HuH-7.5 (cell line): ENCODE data around the gene LCTL.
"Not testable (repeated sequence)": the region's sequence is repeated elsewhere in the genome, so short reads cannot be mapped to it uniquely, and the experiment has no call there.

Source experiments
- DNase-seq: peaks from one replicate; pipeline ENCODE4 v3.0.0; 2011; ENCODE audit warnings: low spot score

Gene LCTL

GRCh38 chr15:66592505-66593218, 26.9 kb upstream of the LCTL start:
- peak; percentile 56 for DNase-seq

DNA sequence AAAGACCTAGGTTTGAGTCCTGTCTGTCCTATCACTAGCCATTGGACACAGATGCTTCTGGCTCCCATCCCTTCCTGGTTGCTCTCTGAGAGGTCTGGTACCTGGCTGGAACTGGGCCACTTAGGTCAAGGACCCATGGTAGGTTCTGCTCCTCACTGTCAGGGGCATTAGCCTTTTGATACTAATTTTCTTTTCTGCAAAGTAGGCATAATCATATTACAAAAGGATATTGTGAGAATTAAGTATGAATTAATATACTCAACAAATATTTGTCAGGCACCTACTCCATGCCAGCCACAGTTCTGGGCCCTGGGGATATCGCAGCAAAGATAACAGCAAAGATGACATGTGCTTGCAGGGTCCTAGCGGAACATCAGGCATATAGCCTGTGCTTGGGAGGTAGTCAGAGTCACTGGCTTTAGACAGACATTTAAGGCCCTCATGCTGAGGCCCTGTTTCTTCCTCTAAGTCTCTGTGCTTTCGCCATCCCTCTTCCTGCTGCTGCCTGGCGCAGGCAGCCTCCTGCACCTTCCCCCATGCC, 25.6 kb upstream of the LCTL start:
- no peak for DNase-seq

GRCh38 chr15:66590435-66590834, 24.6 kb upstream of the LCTL start:
- no peak for DNase-seq

DNA sequence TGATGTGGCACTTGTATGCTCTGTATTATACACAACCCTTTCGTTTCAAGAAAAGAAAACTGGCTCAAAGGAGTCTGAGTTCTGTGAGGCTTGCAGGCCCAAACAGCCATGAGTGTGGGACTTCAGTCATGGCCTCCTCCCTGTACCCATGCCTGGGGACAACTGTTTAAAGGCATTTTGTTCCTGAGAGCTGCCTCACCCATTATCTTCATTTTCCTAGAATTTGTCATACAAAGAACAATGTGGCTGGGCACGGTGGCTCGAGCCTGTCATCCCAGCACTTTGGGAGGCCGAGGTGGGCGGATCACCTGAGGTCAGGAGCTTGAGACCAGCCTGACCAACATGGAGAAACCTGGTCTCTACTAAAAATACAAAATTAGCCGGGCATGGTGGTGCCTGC, 23.6 kb upstream of the LCTL start:
- DNase-seq = not testable (repeated sequence)

DNA sequence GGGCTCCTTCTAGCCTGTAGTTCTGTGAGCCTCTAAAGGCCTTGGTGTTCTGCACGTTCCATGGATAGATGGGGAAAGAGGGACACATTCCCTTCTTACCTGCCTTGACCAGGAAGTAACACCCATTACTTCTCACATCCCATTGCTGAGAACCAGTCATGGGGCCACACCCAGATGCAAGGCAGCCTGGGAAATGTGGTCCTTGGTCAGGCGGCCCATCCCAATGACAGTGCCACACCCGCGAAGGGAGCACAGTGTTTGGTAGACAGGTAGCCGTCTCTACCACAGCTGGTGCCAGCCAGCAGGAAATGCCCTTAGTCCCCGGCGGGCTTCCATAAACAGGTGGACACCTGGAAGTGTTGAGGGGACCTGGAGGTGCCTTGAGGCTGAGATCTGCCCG, 23.2 kb upstream of the LCTL start:
- no peak for DNase-seq

DNA sequence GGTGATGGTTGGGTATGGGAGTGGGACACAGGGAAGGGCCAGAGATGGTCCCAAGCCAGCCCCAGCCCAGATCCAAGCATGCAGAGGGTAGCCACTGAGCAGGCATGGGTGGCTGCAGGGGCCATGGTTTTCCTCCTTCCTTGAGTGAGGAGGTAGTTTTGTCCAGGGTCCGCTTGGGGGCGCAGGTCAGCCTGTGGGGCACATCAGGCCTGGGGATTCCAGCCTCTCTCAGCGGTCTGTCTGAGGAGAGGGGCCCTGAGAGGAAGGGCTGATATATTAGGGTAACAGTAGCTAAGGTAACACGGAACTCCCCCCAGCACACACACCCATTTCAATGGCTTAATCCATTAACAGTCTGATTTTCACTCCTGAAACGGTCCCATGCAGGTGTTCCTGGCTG, 22.7 kb upstream of the LCTL start:
- no peak for DNase-seq

DNA sequence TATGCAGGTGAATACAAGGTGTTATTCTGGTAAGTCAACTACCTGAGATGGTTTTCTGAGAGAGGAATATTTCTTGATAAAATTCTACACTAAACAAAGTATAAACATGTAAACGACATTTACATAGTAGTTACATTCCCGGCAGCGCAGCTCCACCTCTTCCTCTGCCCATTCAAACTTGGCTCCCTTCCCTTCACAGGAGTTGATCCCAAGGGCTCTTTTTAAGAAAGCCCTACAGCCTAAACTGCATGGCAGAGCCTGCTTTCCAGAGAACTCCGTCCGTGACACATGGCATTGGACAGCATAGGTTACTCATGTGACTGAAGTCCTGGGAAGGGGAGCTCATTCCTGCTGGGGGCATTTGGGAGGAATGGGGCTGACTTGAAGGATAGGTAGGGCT, 22.0 kb upstream of the LCTL start:
- no peak for DNase-seq

- DNase-seq = no peak
Observed at GRCh38 chr15:66587020-66587419, 21.2 kb upstream of the LCTL start.

DNA sequence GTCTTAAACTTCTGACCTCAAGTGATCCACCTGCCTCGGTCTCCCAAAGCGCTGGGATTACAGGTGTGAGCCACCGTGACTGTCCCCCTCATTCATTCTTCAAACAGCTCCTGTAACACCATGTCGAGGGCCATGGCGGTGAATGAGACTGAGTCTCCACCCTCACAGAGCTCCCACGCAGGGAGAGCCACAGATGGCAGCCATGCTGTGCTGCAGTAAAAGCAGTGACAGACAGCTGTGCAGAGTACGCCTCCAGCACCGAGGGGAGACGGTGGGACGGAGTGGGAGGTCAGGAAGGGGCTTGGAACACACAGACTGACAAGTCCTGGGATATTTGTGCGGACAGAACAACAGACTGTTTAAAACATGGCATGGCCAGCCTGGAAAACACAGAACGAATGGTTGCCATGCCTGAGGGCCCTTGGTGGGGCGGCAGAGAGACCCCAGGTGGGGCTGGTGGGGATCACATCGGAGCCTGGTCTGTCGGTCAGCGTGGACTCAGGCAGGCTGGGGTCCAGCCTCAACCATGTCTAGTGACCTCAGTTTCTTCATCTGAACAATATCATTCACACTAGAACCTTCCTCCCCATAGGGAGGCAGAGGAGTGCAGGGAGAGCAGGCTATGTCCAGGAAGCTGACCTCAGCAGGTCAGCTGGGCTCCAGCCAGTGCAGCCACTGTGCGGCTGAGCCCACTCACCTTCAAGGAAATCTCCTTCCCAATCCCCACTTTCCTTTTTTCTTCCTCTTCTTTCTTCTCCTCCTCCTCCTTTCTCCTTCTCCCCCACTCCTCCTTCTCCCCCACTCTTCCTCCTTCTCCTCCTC, 20.6 kb upstream of the LCTL start:
- DNase-seq = no peak

DNA sequence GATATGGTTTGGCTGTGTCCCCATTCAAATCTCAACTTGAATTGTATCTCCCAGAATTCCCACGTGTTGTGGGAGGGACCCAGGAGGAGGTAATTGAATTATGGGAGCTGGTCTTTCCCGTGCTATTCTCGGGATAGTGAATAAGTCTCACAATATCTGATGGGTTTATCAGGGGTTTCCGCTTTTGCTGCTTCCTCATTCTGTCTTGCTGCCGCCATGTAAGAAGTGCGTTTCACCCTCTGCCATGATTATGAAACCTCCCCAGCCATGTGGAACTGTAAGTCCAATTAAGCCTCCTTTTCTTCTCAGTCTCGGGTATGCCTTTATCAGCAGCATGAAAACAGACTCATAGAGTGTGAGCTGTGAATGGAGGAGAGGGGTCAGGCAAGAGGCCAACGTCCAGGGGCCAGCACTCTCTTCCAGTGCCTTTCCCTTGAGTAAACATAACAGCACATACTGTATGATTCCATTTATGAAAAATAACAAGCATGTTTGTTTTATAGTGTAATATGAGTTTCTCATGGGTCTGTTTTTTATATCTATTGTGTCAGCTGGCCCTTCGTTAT, 16.3 kb upstream of the LCTL start:
- DNase-seq = no peak

DNA sequence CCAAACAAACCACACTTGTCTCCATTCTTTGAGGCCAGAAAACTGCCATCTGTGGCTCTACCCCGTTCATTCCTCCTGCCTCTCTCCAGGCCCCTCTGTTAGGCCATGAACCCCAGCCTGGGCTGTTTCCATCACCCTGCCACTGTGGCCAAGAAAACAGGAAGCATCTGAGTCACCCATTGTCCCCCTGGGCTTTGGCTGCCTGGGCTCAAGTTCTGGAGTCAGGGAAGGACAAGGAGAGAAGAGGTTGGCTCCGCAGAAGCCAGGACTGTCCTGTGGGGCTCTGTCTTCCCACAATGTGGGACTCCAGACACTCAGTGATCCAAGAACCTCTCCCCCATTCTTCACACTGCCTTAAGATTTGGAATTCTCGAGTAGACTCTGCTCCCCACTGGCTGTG, 14.8 kb upstream of the LCTL start:
- no peak for DNase-seq

DNA sequence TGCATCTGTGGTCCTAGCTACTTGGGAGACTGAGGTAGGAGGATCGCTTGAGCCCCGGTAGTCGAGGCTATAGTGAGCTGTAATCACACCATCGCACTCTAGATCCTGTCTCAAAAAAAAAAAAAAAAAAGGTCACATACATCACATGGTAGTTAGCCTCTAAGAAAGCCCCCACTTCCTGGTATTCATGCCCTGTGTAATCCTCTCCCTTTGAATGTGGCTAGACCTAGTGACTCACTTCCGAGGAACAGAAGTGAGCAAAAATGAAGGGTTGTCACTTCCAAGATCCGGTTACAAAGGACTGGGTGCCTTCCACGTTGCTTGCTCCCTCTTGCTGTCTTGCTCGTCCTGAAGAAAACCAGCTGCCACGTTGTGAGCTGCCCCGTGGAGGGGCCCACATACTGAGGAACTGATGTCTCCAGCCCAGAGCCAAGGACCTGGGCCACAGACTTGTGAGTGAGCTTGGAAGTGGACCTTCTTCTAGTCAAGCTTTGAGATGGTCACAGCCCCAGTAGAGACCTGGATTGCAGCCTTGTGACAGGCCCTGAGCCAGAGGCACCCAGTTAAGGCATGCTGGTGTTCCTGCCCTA, 12.6 kb upstream of the LCTL start:
- DNase-seq = no peak

GRCh38 chr15:66574596-66574950, 8.8 kb upstream of the LCTL start:
- no peak for DNase-seq

DNA sequence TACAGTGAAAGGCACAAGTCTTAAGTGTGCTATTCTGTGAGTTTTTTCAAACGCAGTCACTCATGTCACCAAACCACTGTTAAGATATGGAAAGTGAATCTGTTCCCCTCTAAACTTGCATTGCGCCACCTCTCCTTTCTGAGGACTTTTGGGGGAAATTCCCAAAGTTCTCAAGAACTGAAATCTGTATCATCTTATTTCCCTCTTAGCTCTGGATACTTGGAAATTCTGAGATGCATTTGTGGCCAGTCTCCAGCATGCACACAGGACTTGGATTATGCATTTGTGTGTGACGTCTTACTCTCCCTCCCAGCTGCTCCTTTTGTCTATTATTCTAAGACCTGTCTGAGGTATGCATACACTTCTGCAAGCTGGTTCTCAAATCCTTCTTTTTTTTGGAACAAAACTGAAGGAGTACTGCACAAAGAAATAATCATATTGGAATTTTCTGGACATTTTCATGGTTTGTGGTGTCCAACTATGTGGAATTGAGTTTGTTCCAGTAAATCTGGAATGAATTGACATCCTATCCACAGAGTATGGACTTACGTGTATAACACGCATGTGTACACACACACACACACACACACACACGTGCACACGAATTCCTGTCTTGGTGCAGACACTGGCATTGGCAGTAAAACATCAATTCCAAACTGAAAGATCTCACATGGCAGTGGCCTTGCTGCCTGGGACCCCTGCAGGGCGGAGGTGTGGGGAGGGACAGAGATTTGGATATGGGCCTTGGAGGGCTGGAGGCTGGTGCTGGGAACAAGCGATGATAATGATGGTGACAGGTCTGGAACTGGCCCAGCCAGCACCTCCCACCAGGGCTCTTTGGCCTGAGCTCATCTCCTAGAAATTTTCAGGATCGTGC, 8.2 kb upstream of the LCTL start:
- no peak for DNase-seq

DNA sequence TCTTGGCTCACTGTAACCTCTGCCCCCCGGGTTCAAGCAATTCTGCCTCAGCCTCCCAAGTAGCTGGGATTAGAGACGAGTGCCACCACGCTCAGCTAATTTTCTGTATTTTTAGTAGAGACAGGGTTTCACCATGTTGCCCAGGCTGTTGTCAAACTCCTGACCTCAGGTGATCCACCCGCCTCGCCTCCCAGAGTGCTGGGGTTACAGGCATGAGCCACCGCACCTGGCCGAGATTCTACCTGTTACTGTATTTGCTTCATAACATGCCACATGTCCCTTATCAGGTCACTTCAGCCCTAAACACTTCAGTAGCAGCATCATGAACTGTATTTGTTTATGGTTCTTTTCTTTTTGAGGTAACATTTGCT, 7.5 kb upstream of the LCTL start:
- DNase-seq = no peak

GRCh38 chr15:66572146-66572545, 6.3 kb upstream of the LCTL start:
- no peak for DNase-seq

DNA sequence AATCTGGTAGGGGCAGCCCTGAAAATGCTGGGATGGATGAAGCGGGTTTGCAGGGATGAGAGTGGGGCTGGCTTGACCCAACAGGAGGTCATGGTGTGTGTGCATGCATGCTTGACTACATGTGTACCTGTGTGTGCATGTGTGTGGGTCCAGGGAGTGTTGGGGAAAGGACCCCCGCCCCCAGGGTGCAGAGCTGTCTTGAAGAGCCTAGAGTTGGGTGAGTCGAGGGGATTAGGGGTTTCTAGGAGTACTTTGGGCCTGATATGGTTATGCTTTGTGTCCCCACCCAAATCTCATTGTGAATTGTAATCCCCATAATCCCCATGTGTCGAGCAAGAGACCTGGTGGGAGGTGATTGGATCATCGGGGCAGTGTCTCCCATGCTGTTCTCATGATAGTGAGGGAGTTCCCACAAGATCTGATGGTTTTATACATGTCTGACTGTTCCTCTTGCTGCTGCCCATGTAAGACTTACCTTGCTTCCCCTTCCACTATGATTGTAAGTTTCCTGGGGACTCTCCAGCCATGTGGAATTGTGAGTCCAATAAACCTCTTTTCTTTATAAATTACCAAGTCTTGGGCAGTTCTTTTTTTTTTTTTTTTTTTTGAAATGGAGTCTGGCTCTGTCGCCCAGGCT, 5.2 kb upstream of the LCTL start:
- DNase-seq = no peak

- no peak for DNase-seq
Observed at GRCh38 chr15:66570327-66570726, 4.5 kb upstream of the LCTL start.

DNA sequence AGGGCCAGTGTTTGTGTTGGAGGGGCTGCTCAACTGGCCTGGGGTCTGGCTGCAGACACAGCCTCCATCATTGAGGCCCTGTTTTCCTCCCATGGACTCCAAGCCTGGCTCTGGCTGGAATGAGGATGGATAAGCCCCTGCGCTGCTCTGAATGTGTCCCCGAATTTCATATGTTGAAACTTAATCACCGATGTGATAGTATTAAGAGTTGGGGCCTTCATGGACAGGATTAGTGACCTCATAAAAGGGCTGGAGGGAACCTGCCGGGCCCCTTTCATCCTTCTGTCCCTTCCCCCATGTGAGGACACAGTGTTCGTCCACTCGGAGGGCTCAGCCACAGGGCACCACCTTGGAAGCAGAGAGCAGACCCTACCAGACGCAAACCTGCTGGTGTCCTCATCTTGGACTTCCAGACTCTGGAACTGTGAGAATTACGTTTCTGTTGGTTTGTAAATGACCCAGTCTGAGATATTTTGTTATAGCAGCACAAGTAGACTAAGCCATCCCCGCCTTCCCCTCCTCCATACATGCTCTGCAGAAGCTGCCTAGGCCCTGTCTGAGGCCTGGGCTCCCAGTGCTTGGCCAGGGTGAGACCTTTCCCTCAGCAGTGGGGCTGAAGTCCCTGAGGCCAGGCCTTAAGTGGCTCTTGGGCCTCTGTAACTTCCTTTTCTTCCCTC, 3.8 kb upstream of the LCTL start:
- DNase-seq = no peak

DNA sequence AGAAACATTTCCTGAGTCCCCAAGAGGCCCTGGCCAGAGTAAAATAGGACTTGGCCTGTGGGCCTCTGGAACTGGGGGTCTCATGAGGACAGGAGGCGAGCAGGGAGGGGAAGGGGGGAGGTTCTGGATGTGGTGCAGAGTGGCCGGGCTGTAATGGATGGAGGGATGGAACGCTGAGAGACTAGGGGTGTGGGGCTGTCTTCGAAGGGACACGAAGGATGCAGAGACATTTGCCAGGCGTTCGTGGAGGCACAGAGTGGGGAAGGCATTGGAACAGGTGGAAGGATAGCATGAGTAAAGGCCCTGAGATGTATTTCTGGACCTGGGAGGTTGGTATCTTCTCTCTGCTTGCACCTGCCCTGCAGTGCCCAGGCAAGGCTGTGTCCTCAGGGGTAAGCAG, 2.1 kb upstream of the LCTL start:
- no peak for DNase-seq
